HCT116 (cell line): ENCODE results near the gene WIF1. TPM values are rescaled to one million over a fixed set of nuclear protein-coding genes. Genes with fewer than 3 reads are reported as not detected.

Source experiments
- ATAC-seq: fragments of 200-7000 bp; cut with Tn5 transposase; 2 replicates; pipeline ENCODE4 v1.9.1; 2020; ENCODE audit warnings: mild to moderate bottlenecking, moderate library complexity
- BruUV-seq: library from RNA; stranded (reverse); fragments of 400-500 nt; replicated peaks from 2 replicates; lab custom pipeline; 2021; lab: Mats Ljungman, UMichigan
- CTCF ChIA-PET: fragments of 300-600 bp; sonication (Branson Sonifier 250); formaldehyde crosslinking; loops from one replicate; lab custom pipeline; 2021; ENCODE audit warnings: antibody characterized with exemption; lab: Charles Lee
- POLR2A ChIA-PET: fragments of 300-600, 350-600 bp; sonication (Branson Sonifier 250); formaldehyde crosslinking; loops from one replicate; lab custom pipeline; 2021; ENCODE audit warnings: antibody characterized with exemption; lab: Charles Lee
- RAD21 ChIA-PET, 2 experiments: fragments of 300-600 bp; sonication (Branson Sonifier 250); formaldehyde crosslinking; loops; one replicate each; lab custom pipeline; 2023; ENCODE audit warnings: low total read pairs in 2 of 2; ENCODE audit not compliant: uncharacterized antibody in 2 of 2, unreplicated experiment in 2 of 2, low non-redundant PET in 1 of 2; lab: Charles Lee
- DNase-seq: peaks from one replicate; pipeline ENCODE4 v3.0.0-alpha.2; 2010; ENCODE audit warnings: low read depth, low spot score
- H2AFZ ChIP-seq: fragments of 200-600 bp; shearing (Covaris generic), sonication (generic); 2 replicates; pipeline ENCODE4 v1.6.1; 2017; ENCODE audit warnings: low read depth, mixed run types, mixed read lengths, antibody characterized with exemption, low read length; ENCODE audit not compliant: poor library complexity, severe bottlenecking
- H3K27ac ChIP-seq: 2 replicates; pipeline ENCODE4 v1.5.1; 2012; ENCODE audit warnings: low read depth, low read length
- H3K27me3 ChIP-seq: fragments of 200-600 bp; sonication (generic); 2 replicates; pipeline ENCODE4 v1.6.1; 2016; ENCODE audit warnings: mixed run types, low read length, mixed read lengths; ENCODE audit not compliant: insufficient read depth
- H3K36me3 ChIP-seq, 2 experiments: fragments of 200-500 bp in 1 of 2; fragments of 200-600 bp in 1 of 2; sonication (Bioruptor generic) in 1 of 2; sonication (generic) in 1 of 2; 2 replicates each; pipeline versions ENCODE4 v1.5.1 to v1.6.1; 2014 to 2016; ENCODE audit warnings: low read length in 2 of 2, inconsistent platforms in 1 of 2, mixed read lengths in 1 of 2, mixed run types in 1 of 2; ENCODE audit not compliant: insufficient read depth in 2 of 2, control insufficient read depth in 1 of 2
- H3K4me1 ChIP-seq, 2 experiments: fragments of 200-600 bp in 1 of 2; sonication (generic) in 1 of 2; 2 replicates each; pipeline versions ENCODE4 v1.5.1 to v1.6.1; 2012 to 2017; ENCODE audit warnings: low read length in 2 of 2, inconsistent platforms in 1 of 2, mild to moderate bottlenecking in 1 of 2, mixed read lengths in 1 of 2, mixed run types in 1 of 2, moderate library complexity in 1 of 2; ENCODE audit not compliant: insufficient read depth in 2 of 2, control insufficient read depth in 1 of 2
- H3K4me2 ChIP-seq: fragments of 200-600 bp; sonication (generic); 2 replicates; pipeline ENCODE4 v1.6.1; 2017; ENCODE audit warnings: mixed run types, low read length, mixed read lengths
- H3K4me3 ChIP-seq, 2 experiments: fragments of 200-600 bp in 1 of 2; sonication (generic) in 1 of 2; replicated peaks in 1 of 2; 2 replicates each; pipeline ENCODE4 v1.5.1; 2011 to 2016; ENCODE audit warnings: low read length in 2 of 2, control low read depth in 1 of 2, low read depth in 1 of 2, mild to moderate bottlenecking in 1 of 2, mixed read lengths in 1 of 2, mixed run types in 1 of 2
- H3K79me2 ChIP-seq: fragments of 200-600 bp; sonication (generic); 2 replicates; pipeline ENCODE4 v1.6.1; 2017; ENCODE audit warnings: mild to moderate bottlenecking, mixed run types, low read length, moderate library complexity, mixed read lengths; ENCODE audit not compliant: insufficient read depth
- H3K9ac ChIP-seq: fragments of 200-600 bp; sonication (generic); 2 replicates; pipeline ENCODE4 v1.6.1; 2016; ENCODE audit warnings: low read length, mixed read lengths
- H3K9me2 ChIP-seq: fragments of 200-600 bp; sonication (generic), shearing (Covaris generic); 2 replicates; pipeline ENCODE4 v1.6.1; 2017; ENCODE audit warnings: mixed run types, mild to moderate bottlenecking, moderate library complexity; ENCODE audit not compliant: insufficient read depth
- H3K9me3 ChIP-seq, 2 experiments: fragments of 200-500 bp in 1 of 2; fragments of 200-600 bp in 1 of 2; sonication (Bioruptor generic) in 1 of 2; sonication (generic) in 1 of 2; 2 replicates each; pipeline ENCODE4 v1.6.1; 2014 to 2017; ENCODE audit warnings: low read length in 2 of 2, mixed read lengths in 2 of 2, inconsistent platforms in 1 of 2, low read depth in 1 of 2, mild to moderate bottlenecking in 1 of 2, mixed run types in 1 of 2, moderate library complexity in 1 of 2; ENCODE audit not compliant: control insufficient read depth in 1 of 2, insufficient read depth in 1 of 2
- H4K20me1 ChIP-seq: fragments of 200-600 bp; sonication (generic), shearing (Covaris generic); 2 replicates; pipeline ENCODE4 v1.6.1; 2017; ENCODE audit warnings: mixed run types, mild to moderate bottlenecking, moderate library complexity; ENCODE audit not compliant: insufficient read depth
- EZH2 ChIP-seq: fragments of 200-600 bp; sonication (generic); IDR thresholded peaks from 2 replicates; pipeline ENCODE4 v1.6.1; 2017; ENCODE audit warnings: antibody characterized with exemption, mixed run types
- EZH2phosphoT487 ChIP-seq: fragments of 200-600 bp; IDR thresholded peaks from 2 replicates; pipeline ENCODE4 v1.6.1; 2018; ENCODE audit warnings: antibody characterized with exemption, borderline replicate concordance
- FOSL1 ChIP-seq: IDR thresholded peaks from 2 replicates; pipeline ENCODE4 v1.6.1; 2012; ENCODE audit warnings: low read depth
- POLR2A ChIP-seq: IDR thresholded peaks from 2 replicates; pipeline ENCODE4 v1.7.0; 2011; ENCODE audit warnings: borderline replicate concordance; ENCODE audit not compliant: insufficient read depth, insufficient read length; ENCODE audit errors: extremely low read depth
- POLR2AphosphoS5 ChIP-seq: IDR thresholded peaks from 2 replicates; pipeline ENCODE4 v1.6.1; 2011; ENCODE audit warnings: mild to moderate bottlenecking, low read depth, low read length, moderate library complexity
- SRF ChIP-seq: IDR thresholded peaks from 2 replicates; pipeline ENCODE4 v1.6.1; 2012; ENCODE audit warnings: low read depth
- YY1 ChIP-seq: IDR thresholded peaks from 2 replicates; pipeline ENCODE4 v1.6.1; 2011; ENCODE audit warnings: low read length, low read depth, moderate library complexity, mild to moderate bottlenecking; ENCODE audit not compliant: insufficient replicate concordance; ENCODE audit errors: extremely low read depth
- ZFX ChIP-seq: fragments of 450-650 bp; IDR thresholded peaks from 2 replicates; pipeline ENCODE4 v1.6.1; 2017
- ZNF274 ChIP-seq: fragments of 200-500 bp; sonication (Bioruptor generic); IDR thresholded peaks from 2 replicates; pipeline ENCODE4 v1.6.1; 2014; ENCODE audit warnings: mild to moderate bottlenecking, low read depth, low read length, inconsistent platforms
- intact Hi-C: fragments of 100-400 bp; cut with micrococcal nuclease; formaldehyde crosslinking; loops from 2 replicates; pipeline ENCODE4 v1.10.0; 2022
- total RNA-seq: library from RNA; stranded (reverse); gene quantifications from one replicate; pipeline ENCODE4 v1.2.1, GENCODE V29; 2021; ENCODE audit not compliant: unreplicated experiment
- TF ChIP-seq, protein P1 (sequence below): IDR thresholded peaks from 2 replicates; pipeline ENCODE4 v1.6.1; 2012; ENCODE audit warnings: low read depth
- TF ChIP-seq, protein P2 (sequence below), 3 experiments: fragments of 200-600 bp in 1 of 3; sonication (generic) in 1 of 3; IDR thresholded peaks in 2 of 3; conservative IDR thresholded peaks in 1 of 3; 2 replicates each; pipeline ENCODE4 v1.5.1; 2012 to 2017; ENCODE audit warnings: low read depth in 2 of 3, low read length in 2 of 3, antibody characterized with exemption in 1 of 3, borderline replicate concordance in 1 of 3, control low read depth in 1 of 3, mild to moderate bottlenecking in 1 of 3, mixed read lengths in 1 of 3, mixed run types in 1 of 3, moderate library complexity in 1 of 3; ENCODE audit not compliant: insufficient read depth in 1 of 3

Gene WIF1
- total RNA-seq, 1 experiment from 2014 or later, result not detected

DNA sequence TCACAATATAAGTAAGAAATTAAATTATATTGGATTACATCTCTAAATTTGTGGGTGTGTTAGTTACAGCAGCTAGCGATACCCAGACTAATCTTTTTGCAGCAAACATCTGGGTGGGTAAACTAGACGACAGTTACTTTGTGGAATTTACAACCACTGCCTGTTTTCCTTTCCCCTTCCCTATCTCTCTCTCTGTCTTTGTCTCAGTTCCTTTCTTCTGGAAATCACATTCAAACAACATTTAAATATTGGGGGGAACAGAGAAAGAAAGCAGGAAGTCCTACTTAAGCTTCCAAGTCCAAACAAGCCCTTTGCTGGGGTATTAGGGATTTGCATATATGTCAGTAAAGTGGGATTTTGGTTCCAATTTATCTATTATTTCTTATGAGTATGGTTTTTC lies 97.6 kb downstream of the WIF1 start:
- Histone ChIP-seq H3K9ac (no peak overlapping the region), H3K27me3 (peaks cover 12% of the 10 kb centered on the region), H3K9me3 (no peaks in the 10 kb centered on the region), H3K4me3 (no peak overlapping the region), H3K4me1 (no peaks in the 10 kb centered on the region), H3K36me3 (no peaks in the 10 kb centered on the region), H3K4me2 (no peak overlapping the region), H3K9me2 (no peaks in the 10 kb centered on the region), H2AFZ (no peak overlapping the region), H3K27ac (no peak overlapping the region), H3K79me2 (no peaks in the 10 kb centered on the region), H4K20me1 (no peaks in the 10 kb centered on the region)
- DNase-seq (no peak), ATAC-seq (no peak)
- BruUV-seq, result no TSS peak
- intact Hi-C loops, result no loop called here
- ChIA-PET POLR2A (no interaction called here), CTCF (no interaction called here), RAD21 (no interaction called here)
- TF ChIP-seq YY1 (no peak), ZNF274 (no peak), POLR2A (no peak), ZFX (no peak), SRF (no peak), EZH2 (no peak)
- TF ChIP-seq, protein P1, sequence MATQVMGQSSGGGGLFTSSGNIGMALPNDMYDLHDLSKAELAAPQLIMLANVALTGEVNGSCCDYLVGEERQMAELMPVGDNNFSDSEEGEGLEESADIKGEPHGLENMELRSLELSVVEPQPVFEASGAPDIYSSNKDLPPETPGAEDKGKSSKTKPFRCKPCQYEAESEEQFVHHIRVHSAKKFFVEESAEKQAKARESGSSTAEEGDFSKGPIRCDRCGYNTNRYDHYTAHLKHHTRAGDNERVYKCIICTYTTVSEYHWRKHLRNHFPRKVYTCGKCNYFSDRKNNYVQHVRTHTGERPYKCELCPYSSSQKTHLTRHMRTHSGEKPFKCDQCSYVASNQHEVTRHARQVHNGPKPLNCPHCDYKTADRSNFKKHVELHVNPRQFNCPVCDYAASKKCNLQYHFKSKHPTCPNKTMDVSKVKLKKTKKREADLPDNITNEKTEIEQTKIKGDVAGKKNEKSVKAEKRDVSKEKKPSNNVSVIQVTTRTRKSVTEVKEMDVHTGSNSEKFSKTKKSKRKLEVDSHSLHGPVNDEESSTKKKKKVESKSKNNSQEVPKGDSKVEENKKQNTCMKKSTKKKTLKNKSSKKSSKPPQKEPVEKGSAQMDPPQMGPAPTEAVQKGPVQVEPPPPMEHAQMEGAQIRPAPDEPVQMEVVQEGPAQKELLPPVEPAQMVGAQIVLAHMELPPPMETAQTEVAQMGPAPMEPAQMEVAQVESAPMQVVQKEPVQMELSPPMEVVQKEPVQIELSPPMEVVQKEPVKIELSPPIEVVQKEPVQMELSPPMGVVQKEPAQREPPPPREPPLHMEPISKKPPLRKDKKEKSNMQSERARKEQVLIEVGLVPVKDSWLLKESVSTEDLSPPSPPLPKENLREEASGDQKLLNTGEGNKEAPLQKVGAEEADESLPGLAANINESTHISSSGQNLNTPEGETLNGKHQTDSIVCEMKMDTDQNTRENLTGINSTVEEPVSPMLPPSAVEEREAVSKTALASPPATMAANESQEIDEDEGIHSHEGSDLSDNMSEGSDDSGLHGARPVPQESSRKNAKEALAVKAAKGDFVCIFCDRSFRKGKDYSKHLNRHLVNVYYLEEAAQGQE, result no peak

DNA sequence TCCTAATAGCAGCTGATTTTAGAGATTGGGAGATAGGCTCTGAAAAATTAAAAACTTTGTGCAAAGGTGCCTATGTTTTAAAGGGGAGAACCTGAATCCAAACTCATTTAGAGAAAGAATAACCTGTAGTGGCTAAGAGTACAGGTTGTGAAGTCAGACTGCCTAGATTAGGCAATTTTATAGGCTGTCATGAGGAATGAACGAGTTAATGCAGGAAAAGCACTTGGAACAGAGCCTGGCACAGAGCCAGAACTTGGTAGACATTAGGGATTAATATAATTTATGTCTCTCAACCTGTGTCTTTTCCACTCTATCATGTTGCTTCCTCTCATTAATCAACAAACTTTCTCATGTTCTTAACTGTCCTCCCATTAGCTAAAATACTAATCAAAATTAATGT lies 98.1 kb downstream of the WIF1 start:
- ATAC-seq (no peak), DNase-seq (no peak)
- Histone ChIP-seq H3K4me3 (no peak overlapping the region), H3K9ac (no peak overlapping the region), H3K27ac (no peak overlapping the region), H3K4me1 (no peaks in the 10 kb centered on the region), H3K36me3 (no peaks in the 10 kb centered on the region), H3K9me2 (no peaks in the 10 kb centered on the region), H3K4me2 (no peak overlapping the region), H2AFZ (no peak overlapping the region), H3K79me2 (no peaks in the 10 kb centered on the region), H3K27me3 (peaks cover 16% of the 10 kb centered on the region), H3K9me3 (no peaks in the 10 kb centered on the region), H4K20me1 (no peaks in the 10 kb centered on the region)
- BruUV-seq, result no TSS peak
- ChIA-PET CTCF (no interaction called here), POLR2A (no interaction called here), RAD21 (no interaction called here)
- intact Hi-C loops, result no loop called here
- TF ChIP-seq POLR2AphosphoS5 (no peak), FOSL1 (no peak), EZH2 (no peak), EZH2phosphoT487 (no peak), YY1 (no peak)
- TF ChIP-seq, protein P2, sequence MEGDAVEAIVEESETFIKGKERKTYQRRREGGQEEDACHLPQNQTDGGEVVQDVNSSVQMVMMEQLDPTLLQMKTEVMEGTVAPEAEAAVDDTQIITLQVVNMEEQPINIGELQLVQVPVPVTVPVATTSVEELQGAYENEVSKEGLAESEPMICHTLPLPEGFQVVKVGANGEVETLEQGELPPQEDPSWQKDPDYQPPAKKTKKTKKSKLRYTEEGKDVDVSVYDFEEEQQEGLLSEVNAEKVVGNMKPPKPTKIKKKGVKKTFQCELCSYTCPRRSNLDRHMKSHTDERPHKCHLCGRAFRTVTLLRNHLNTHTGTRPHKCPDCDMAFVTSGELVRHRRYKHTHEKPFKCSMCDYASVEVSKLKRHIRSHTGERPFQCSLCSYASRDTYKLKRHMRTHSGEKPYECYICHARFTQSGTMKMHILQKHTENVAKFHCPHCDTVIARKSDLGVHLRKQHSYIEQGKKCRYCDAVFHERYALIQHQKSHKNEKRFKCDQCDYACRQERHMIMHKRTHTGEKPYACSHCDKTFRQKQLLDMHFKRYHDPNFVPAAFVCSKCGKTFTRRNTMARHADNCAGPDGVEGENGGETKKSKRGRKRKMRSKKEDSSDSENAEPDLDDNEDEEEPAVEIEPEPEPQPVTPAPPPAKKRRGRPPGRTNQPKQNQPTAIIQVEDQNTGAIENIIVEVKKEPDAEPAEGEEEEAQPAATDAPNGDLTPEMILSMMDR (IDR thresholded peaks at IDR 0.05 in 2 of 3, conservative IDR thresholded peaks at IDR 0.05 in 1 of 3; ENCODE audit: borderline replicate concordance in 1 of 3, insufficient read depth in 1 of 3, low read depth in 2 of 3, low read length in 2 of 3), result no peak
